Measurements from ENCODE around the gene KANSL3. TPM values are rescaled to one million over a fixed set of nuclear protein-coding genes. Genes with fewer than 3 reads are reported as not detected.
A peak's percentile ranks its signal among the peaks of the same experiment; 100 is the strongest.

Gene KANSL3
- total and polyA plus RNA-seq, 7 donors, result 25.9 to 101 (median 50.3) TPM

DNA sequence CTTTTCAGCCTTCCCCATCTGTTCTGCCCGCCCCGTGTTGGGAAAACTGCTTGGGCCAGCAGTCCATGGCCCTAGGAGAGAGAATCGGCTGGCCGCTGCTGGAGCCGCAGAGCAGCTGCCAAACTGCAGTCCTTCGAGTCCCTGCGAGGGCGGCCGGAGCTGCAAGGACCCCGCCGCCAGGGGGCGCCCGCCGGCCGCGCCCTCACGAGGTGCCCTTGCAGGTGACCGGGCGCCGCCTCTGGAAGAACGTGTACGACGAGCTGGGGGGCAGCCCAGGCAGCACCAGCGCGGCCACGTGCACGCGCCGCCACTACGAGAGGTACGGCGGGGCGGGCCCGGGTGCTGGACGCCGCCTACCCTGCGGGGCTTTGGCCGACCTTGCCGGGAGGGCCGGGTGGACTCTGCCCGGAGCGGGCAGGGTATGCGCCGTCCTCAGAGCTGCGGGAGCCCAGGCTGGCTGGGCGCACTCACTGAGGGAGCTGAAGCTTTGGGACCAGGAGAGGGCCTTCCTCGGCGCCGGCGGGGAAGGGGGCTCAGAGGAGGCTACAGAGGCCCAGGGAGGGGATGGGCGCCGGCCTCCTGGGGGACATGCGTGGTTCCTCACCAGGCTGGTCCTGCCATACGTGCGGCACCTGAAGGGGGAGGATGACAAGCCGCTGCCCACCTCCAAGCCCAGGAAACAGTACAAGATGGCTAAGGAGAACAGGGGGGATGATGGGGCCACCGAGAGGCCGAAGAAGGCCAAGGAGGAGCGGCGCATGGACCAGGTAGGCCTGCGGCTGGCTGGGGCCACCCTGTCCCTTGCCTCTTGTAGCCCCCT lies 87.9 kb downstream of the KANSL3 start:
- WGBS, 3 donors, result 67 to 82% (median 72%) methylated on average over 48 to 61 of the region's 61 CpGs
- DNase-seq, result peak; percentile 64 to 82
- Histone ChIP-seq H3K4me3 (no peak overlapping the region), H3K27me3 (ENCODE audit: insufficient read depth in 3 of 3, low read length in 2 of 3) (no peaks in the 10 kb centered on the region), H3K9me3 (no peaks in the 10 kb centered on the region), H3K4me1 (peaks cover 35% of the 10 kb centered on the region), H3K27ac (peak overlapping the region; percentile 61), H3K36me3 (ENCODE audit: insufficient read depth in 1 of 2, low read depth in 1 of 2) (peaks cover 0 to 83% of the 10 kb centered on the region in 2 donors)
- peak; percentile 52 to 76 (median 71) for ATAC-seq
- intact Hi-C loops (cut with DNase I), result loop anchor here in 1 of 2 donors (2.0 kb wide), 1 partner anchor 253 kb away; no protein-coding TSS in a partner anchor
- TF ChIP-seq, protein P1, sequence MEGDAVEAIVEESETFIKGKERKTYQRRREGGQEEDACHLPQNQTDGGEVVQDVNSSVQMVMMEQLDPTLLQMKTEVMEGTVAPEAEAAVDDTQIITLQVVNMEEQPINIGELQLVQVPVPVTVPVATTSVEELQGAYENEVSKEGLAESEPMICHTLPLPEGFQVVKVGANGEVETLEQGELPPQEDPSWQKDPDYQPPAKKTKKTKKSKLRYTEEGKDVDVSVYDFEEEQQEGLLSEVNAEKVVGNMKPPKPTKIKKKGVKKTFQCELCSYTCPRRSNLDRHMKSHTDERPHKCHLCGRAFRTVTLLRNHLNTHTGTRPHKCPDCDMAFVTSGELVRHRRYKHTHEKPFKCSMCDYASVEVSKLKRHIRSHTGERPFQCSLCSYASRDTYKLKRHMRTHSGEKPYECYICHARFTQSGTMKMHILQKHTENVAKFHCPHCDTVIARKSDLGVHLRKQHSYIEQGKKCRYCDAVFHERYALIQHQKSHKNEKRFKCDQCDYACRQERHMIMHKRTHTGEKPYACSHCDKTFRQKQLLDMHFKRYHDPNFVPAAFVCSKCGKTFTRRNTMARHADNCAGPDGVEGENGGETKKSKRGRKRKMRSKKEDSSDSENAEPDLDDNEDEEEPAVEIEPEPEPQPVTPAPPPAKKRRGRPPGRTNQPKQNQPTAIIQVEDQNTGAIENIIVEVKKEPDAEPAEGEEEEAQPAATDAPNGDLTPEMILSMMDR (IDR thresholded peaks at IDR 0.05), result peak; percentile 64

DNA sequence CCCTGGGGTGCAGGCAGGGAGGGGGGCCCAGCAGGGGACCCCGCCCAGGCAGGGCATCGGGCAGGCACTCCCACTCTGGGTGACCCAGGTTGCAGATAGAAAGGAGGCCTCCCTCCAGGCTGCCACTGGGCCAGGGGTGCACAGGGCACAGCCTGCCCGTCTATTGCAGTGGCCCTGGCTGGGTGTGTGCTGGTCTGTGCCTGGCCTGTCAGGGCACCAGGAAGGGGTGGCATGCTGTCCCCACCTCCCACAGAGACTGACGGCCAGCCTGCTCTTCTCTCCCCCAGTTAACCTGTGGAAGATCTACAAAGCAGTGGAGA lies 88.7 kb downstream of the KANSL3 start:
- DNase-seq, result no peak
- Histone ChIP-seq H3K27ac (no peak overlapping the region), H3K4me1 (peaks cover 30% of the 10 kb centered on the region), H3K4me3 (no peak overlapping the region), H3K27me3 (ENCODE audit: insufficient read depth in 3 of 3, low read length in 2 of 3) (no peaks in the 10 kb centered on the region), H3K9me3 (no peaks in the 10 kb centered on the region), H3K36me3 (ENCODE audit: insufficient read depth in 1 of 2, low read depth in 1 of 2) (peaks cover 0 to 90% of the 10 kb centered on the region in 2 donors)
- 78 to 92% (median 81%) methylated on average over 4 of the region's 4 CpGs for WGBS, 3 donors
- no peak for ATAC-seq
- TF ChIP-seq, protein P1 (IDR thresholded peaks at IDR 0.05), result no peak
- intact Hi-C loops (cut with DNase I), result no loop called here

DNA sequence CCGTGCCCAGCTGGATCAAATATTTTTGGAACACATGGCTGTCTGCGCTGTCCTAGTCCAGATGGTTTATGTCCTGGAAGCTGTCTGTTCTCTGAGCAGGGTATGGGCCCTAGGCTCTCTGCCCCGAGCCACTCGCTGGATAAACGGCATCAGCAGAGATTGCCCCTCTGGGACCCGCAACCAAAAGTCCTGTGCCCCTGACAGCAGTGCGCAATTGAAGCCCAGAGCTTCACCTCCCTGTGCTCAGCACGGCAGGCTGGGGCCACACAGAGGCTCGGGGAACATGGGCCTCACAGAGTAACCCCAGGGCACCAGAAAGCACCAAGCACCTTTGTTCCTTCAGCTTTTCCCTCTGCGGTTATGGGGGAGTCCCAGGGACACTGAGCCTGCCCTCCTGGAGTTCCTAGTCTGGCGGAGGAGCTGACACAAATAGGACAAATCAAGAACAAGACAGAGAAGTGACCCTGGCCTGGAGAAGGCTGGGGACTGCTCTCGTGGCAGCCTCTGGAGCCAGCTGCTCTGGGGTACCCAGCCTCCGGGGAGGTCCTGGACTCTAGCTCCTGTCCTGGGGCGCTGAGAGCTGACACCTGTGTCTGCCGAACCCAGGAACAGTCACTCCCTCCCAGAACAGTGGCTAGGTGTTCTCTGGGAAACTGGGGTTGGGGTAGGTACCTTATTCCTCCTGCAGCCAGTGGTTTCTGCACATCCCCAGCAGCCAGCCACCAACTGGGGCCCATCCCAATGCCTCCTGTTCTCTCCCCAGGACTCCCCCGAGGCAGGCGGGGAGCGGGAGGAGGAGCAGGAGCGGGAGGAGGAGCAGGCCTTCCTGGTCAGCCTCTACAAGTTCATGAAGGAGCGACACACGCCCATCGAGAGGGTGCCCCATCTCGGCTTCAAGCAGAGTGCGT lies 89.3 kb downstream of the KANSL3 start:
- no peak overlapping the region for H3K4me3 ChIP-seq
- intact Hi-C loops (cut with DNase I), result no loop called here
- H3K27me3 ChIP-seq (ENCODE audit: insufficient read depth in 3 of 3, low read length in 2 of 3), result no peaks in the 10 kb centered on the region
- TF ChIP-seq, protein P1 (IDR thresholded peaks at IDR 0.05), result no peak
- H3K27ac ChIP-seq, result peak overlapping the region; percentile 3
- DNase-seq (no peak), ATAC-seq (no peak)
- no peaks in the 10 kb centered on the region for H3K9me3 ChIP-seq
- peaks cover 31% of the 10 kb centered on the region for H3K4me1 ChIP-seq
- peaks cover 0 to 97% of the 10 kb centered on the region in 2 donors for H3K36me3 ChIP-seq (ENCODE audit: insufficient read depth in 1 of 2, low read depth in 1 of 2)
- 73 to 87% (median 76%) methylated on average over 22 to 24 of the region's 24 CpGs for WGBS, 3 donors

DNA sequence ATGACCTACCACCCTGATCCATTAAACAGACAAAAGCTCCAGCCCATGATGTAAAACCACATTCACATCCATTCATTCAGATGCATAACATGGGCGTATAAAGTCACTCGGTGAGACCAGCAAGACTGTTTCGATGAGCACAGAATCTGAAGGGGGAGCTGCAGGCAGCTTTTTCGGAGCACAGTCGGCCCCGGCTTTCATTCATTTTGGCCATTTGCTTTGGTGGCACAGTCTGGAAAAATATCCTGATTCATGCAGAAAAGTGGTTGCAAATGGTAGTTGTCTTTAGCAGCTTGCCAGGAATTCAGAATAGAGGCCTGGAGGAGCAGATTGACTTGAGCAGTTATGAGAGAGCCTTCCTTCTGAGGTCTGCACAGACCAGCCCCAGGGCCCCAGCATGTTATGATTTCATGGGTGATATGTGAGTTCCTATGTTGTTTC lies 90.4 kb downstream of the KANSL3 start:
- TF ChIP-seq, protein P1 (IDR thresholded peaks at IDR 0.05), result no peak
- H3K36me3 ChIP-seq (ENCODE audit: insufficient read depth in 1 of 2, low read depth in 1 of 2), result peaks cover 0 to 98% of the 10 kb centered on the region in 2 donors
- intact Hi-C loops (cut with DNase I), result no loop called here
- H3K27me3 ChIP-seq (ENCODE audit: insufficient read depth in 3 of 3, low read length in 2 of 3), result no peaks in the 10 kb centered on the region
- no peak overlapping the region for H3K4me3 ChIP-seq
- no peak overlapping the region for H3K27ac ChIP-seq
- 75 to 81% (median 79%) methylated on average over 6 of the region's 6 CpGs for WGBS, 3 donors
- no peaks in the 10 kb centered on the region for H3K9me3 ChIP-seq
- H3K4me1 ChIP-seq, result peaks cover 36% of the 10 kb centered on the region
- no peak for ATAC-seq
- DNase-seq, result no peak
